Stimulated activated CD4-positive, alpha-beta T cell treated with anti-CD3 and anti-CD28 coated beads, TNF-alpha, amount 100 ng/mL, for 1 hour (primary cell): Measurements from ENCODE around the gene ISCU.
"Not testable (repeated sequence)": the region's sequence is repeated elsewhere in the genome, so short reads cannot be mapped to it uniquely, and the experiment has no call there.

Experiments used
- DNase-seq, 3 donors: peaks; one replicate each; pipeline ENCODE4 v3.0.0-alpha.2; 2020; ENCODE audit warnings: low read depth in 3 of 3, low spot score in 1 of 3

ISCU gene

DNA sequence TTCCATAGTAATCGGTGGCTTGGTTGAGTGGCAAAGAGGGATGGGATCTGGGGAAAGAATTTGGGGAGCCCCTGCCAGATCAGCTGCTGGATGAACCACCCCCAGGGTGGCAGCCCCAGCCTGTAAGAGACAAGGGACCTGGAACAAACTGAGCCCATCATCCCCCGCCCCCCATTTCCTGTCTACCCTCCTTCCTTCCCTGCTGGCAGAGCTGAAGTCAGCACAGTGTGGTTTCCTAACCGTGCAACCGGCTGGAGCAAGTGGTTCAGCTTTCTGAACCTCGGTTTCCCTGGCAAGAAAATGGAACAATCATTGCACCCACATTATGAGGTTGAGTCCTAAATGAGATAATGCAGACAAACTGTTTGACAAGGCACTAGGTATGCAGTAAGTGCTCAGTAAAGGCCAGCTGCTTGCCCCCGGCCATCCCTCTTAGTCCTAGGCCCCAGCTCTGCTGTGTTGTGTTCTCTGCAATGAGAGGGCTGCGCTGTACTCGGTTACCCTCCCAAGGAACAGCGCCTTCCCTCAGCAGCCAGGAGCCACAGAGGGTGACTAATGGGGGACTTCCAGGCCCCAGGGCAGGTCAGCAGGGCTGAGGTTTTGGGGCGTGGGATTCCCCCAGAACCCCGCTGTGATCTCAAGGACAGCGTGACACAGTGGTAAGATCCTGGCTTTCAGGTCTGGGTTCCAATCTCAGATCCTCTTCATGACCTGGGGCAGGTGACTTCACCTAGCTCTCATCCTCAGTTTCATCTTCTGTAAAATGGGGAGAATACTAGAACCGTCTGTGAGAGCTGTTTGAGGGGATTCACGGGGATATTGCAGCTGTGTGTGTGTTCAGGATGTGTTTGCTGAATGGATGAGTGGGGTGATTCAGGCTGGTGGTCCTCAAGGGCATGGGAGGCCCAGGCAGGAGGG lies 54.8 kb downstream of the ISCU start:
- peak; percentile 51 to 60 (median 54) for DNase-seq

DNA sequence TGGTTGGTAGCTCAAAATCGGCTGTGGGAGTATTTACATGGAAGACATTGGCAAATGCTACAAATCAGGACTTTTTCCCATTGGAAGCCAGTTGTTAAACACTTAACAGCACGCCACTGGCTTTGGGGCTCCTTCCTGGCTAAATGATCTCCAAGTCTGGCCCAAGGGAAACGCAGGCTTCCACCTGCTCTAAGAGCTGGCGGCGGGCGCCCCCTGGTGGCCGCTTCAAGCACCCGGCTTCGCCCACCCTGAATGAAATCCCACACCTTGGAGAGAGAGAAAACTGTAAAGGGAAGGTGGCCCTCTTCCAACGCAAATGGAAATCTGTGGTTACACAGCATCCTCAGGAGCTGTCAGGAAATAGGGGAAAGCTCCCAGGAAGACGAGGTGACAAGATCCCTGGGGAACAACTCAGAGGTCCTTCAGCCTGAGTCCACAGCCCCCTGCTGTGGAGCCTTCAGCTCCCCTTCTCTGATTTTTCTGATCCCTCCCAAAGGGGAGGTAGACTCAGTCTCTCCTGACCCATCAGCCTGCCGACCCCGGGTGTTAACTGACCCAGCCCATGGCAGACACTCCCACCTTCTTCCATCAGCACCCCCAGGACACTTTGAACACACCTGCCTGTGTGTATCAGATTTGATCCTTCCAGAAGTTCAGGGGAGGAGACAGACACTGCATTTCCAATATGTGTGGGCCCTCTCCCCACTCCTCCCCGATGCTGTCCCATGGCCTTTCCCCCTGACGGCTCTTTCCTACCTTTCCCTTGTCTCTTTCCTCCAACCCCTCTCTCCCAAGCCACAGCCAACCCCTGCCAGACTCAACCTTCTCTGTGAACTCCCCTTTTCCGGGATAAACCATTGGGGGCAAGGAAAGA lies 55.9 kb downstream of the ISCU start:
- peak; percentile 31 to 72 (median 49) for DNase-seq

DNA sequence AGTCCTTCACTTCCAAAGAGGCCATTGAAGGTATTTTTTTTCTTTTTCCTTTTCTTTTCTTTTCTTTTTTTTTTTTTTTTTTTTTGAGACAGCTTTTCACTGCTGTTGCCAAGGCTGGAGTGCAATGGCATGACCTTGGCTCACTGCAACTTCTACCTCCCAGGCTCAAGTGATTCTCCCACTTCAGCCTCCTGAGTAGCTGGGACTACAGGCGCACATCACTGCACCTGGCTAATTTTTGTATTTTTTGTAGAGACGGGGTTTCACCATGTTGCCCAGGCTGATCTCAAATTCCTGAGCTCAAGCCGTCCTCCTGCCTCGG lies 56.5 kb downstream of the ISCU start:
- not testable (repeated sequence) for DNase-seq
